ENCODE results near the gene TFRC. TPM values are rescaled to one million over a fixed set of nuclear protein-coding genes. Genes with fewer than 3 reads are reported as not detected.
"Not testable (repeated sequence)": the region's sequence is repeated elsewhere in the genome, so short reads cannot be mapped to it uniquely, and the experiment has no call there.

The TFRC gene
- total and polyA plus RNA-seq, 3 experiments from 2014 or later, result 15.9 to 687 (median 669) TPM

DNA sequence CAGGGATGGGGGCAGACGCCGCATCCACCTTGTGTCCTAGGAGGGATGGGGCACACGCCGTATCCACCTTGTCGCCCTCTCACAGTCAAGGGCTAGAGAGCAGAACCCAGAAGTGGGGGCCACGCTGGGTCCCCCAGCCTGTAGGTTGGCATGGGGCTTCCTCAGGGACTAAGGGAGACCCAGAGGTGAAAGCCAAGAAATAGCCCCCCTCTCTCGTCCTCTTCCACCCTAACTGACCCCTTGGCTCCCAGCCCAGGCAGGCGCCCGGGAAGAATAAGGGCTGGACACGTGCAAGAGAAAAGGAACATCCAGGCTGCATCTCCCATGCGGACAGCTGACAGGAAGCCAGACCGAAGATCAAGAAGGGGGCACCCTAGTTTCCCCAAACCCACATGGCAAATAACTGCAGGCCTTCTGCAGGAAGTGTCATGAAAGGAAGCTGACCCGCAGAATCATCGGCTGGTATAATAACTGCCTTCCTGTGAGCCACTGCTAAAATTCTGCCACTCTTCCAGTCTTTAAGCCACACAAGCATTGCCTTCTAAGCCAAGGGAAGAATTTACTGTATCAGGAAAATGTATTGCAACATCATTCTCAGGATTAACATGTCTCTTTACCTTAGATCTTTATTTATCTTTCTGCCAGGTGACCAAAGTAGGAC lies 38.5 kb upstream of the TFRC start:
- CTCF ChIA-PET, result interaction anchor here (2.3 to 4.4 kb wide), 2 partner anchors 47 to 76 kb away, joined by 9 to 19 read pairs; no protein-coding TSS in a partner anchor
- Mint-ChIP-seq H3K36me3 (no peaks in the 10 kb centered on the region), H3K27me3 (no peaks in the 10 kb centered on the region), H3K27ac (peak overlapping the region in 4 of 8 donors; percentile 32 to 81 (median 72)), H3K9me3 (no peaks in the 10 kb centered on the region), H3K4me1 (peaks cover 30 to 45% (median 36%) of the 10 kb centered on the region in 3 donors), H3K4me3 (peak overlapping the region in 4 of 7 donors; percentile 38 to 66 (median 60))
- H3K36me3 ChIP-seq (ENCODE audit: insufficient read depth, low read length), result no peaks in the 10 kb centered on the region
- no peak overlapping the region for H3K27ac ChIP-seq (ENCODE audit: low read depth, low read length)
- H3K4me1 ChIP-seq (ENCODE audit: insufficient read depth, low read length), result peaks cover 21% of the 10 kb centered on the region
- POLR2A ChIA-PET, result no interaction called here
- no peak for DNase-seq
- H3K27me3 ChIP-seq (ENCODE audit: insufficient read depth, low read length, poor library complexity, severe bottlenecking), result no peaks in the 10 kb centered on the region
- H3K4me3 ChIP-seq (ENCODE audit: low read length), result no peak overlapping the region
- H3K9me3 ChIP-seq (ENCODE audit: low read length), result no peaks in the 10 kb centered on the region

DNA sequence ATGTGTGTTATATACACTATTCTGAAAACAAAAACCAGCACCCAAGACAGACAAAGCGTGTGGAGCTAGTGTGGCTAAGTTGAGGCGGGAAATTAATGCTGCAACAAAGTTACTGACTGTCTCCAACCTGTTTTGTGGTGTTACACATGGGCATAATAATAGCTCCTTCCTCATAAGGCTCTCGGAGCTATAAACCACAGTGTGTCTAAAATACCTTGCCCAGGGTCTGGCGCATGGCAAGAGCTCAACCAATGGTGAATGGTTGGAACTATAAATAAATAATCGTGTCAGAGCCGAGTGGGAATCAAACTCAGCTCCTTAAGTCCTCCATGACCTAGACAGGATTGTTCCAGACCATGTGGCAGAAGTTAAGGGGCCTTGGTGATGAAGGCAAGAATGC lies 35.9 kb upstream of the TFRC start:
- peaks cover 26 to 45% (median 36%) of the 10 kb centered on the region in 3 donors for H3K4me1 Mint-ChIP-seq
- H3K27me3 Mint-ChIP-seq, result no peaks in the 10 kb centered on the region
- ChIA-PET CTCF (interaction anchor here (1.0 to 4.4 kb wide), 3 partner anchors 9 to 78 kb away, joined by 3 to 19 read pairs (median 6); no protein-coding TSS in a partner anchor), POLR2A (interaction anchor here (1.5 kb wide), 1 partner anchor 62 kb away, joined by 4 read pairs; no protein-coding TSS in a partner anchor)
- Histone ChIP-seq H3K4me1 (ENCODE audit: insufficient read depth, low read length) (peaks cover 21% of the 10 kb centered on the region), H3K9me3 (ENCODE audit: low read length) (no peaks in the 10 kb centered on the region), H3K27me3 (ENCODE audit: insufficient read depth, low read length, poor library complexity, severe bottlenecking) (no peaks in the 10 kb centered on the region), H3K4me3 (ENCODE audit: low read length) (no peak overlapping the region), H3K27ac (ENCODE audit: low read depth, low read length) (no peak overlapping the region), H3K36me3 (ENCODE audit: insufficient read depth, low read length) (no peaks in the 10 kb centered on the region)
- H3K4me3 Mint-ChIP-seq, result no peak overlapping the region
- no peak for DNase-seq
- no peaks in the 10 kb centered on the region for H3K9me3 Mint-ChIP-seq
- peak overlapping the region in 4 of 8 donors; percentile 8 to 80 (median 66) for H3K27ac Mint-ChIP-seq
- H3K36me3 Mint-ChIP-seq, result no peaks in the 10 kb centered on the region

DNA sequence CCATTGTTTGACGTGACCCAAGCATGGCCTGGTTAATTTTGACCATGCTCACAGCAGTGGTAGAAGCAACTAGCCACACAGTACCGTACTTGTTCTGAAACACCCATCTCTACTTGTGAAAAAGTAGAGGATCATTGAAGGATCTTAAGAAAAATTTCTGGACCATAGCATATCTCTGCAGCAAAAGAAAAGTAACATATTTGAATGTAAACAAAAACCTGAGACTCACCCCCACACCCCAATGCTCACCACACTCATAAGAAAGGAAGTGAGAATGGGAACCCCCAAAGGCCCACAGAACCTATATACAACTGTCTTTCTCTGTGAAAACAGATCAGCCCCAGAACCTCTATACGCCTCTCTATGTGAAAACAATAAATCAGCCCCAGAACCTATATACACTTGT lies 33.8 kb upstream of the TFRC start:
- no peak overlapping the region for H3K27ac ChIP-seq (ENCODE audit: low read depth, low read length)
- no peaks in the 10 kb centered on the region for H3K9me3 ChIP-seq (ENCODE audit: low read length)
- no peak overlapping the region for H3K4me3 ChIP-seq (ENCODE audit: low read length)
- no peaks in the 10 kb centered on the region for H3K36me3 Mint-ChIP-seq
- no peak overlapping the region for H3K4me3 Mint-ChIP-seq
- H3K36me3 ChIP-seq (ENCODE audit: insufficient read depth, low read length), result no peaks in the 10 kb centered on the region
- H3K4me1 ChIP-seq (ENCODE audit: insufficient read depth, low read length), result peaks cover 8% of the 10 kb centered on the region
- no peaks in the 10 kb centered on the region for H3K27me3 ChIP-seq (ENCODE audit: insufficient read depth, low read length, poor library complexity, severe bottlenecking)
- H3K27ac Mint-ChIP-seq, result peak overlapping the region in 1 of 8 donors; percentile 5
- POLR2A ChIA-PET, result no interaction called here
- no peak for DNase-seq
- peaks cover 18 to 37% (median 27%) of the 10 kb centered on the region in 3 donors for H3K4me1 Mint-ChIP-seq
- H3K27me3 Mint-ChIP-seq, result no peaks in the 10 kb centered on the region
- no peaks in the 10 kb centered on the region for H3K9me3 Mint-ChIP-seq
- CTCF ChIA-PET, result no interaction called here

DNA sequence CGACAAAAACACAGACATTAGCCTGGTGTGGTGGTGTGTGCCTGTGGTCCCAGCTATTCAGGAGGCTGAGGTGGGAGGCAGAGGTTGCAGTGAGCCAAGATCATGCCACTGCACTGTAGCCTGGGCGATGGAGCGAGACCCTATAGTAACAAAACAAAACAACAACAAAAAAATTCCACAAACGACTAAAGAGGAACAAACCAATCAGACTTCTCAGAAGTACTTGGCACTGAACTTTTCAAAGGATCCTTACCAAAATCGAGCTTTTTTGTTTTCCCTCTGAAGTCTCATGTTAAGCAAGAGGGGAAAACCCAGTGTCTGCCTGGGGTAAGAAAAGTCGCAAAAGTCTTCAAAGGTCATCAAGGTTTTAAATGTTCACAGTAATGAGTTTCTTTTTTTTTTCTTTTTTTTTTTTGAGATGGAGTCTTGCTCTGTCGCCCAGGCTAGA lies 30.1 kb upstream of the TFRC start:
- Histone ChIP-seq H3K27ac (ENCODE audit: low read depth, low read length) (no peak overlapping the region), H3K36me3 (ENCODE audit: insufficient read depth, low read length) (no peaks in the 10 kb centered on the region), H3K9me3 (ENCODE audit: low read length) (no peaks in the 10 kb centered on the region), H3K4me3 (ENCODE audit: low read length) (no peak overlapping the region), H3K4me1 (ENCODE audit: insufficient read depth, low read length) (no peaks in the 10 kb centered on the region), H3K27me3 (ENCODE audit: insufficient read depth, low read length, poor library complexity, severe bottlenecking) (no peaks in the 10 kb centered on the region)
- H3K27me3 Mint-ChIP-seq, result no peaks in the 10 kb centered on the region
- ChIA-PET CTCF (interaction anchor here (0.7 kb wide), 1 partner anchor 697 kb away, joined by 3 read pairs; no protein-coding TSS in a partner anchor), POLR2A (no interaction called here)
- H3K4me1 Mint-ChIP-seq, result peaks cover 2 to 14% (median 12%) of the 10 kb centered on the region in 3 donors
- H3K9me3 Mint-ChIP-seq, result no peaks in the 10 kb centered on the region
- peak overlapping the region in 1 of 7 donors; percentile 45 for H3K4me3 Mint-ChIP-seq
- H3K36me3 Mint-ChIP-seq, result no peaks in the 10 kb centered on the region
- peak overlapping the region in 3 of 8 donors; percentile 33 to 54 (median 51) for H3K27ac Mint-ChIP-seq
- DNase-seq, result peak in 1 of 5 donors; percentile 56

DNA sequence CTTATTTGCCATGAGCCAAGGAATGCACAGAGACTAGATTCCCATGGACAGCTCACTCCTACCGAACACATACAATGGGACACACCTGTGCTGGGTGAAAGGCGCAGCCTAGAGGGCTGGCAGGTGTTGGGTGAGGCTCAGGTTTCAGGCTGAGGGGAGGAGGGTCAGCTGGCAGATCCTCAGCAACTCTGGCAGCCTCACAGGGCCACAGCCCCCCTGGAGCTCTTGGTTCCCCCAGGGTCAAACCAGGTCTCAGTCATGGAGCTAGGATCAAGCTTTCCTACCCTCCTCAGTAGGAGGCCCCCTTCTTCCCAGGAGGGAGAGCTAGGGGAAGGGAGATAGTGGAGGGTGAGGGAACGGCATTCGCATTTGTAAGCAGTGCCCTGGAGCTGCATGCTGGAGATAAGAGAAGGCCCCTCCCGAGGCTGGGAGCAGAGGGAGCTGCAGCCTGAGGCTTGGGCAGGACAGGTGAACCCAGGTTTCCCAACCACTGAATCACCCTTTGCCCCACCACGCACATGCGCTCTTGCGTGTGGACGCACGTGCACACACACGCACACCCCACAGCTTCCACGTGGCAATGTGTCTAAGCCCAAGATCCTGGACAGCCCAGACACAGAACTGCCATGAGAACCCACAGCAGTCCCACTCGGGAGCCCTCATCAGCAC lies 26.3 kb upstream of the TFRC start:
- H3K27ac Mint-ChIP-seq, result peak overlapping the region in 1 of 8 donors; percentile 91
- H3K4me1 ChIP-seq (ENCODE audit: insufficient read depth, low read length), result no peaks in the 10 kb centered on the region
- no peaks in the 10 kb centered on the region for H3K9me3 ChIP-seq (ENCODE audit: low read length)
- no peak for DNase-seq
- peak overlapping the region; percentile 61 for H3K27ac ChIP-seq (ENCODE audit: low read depth, low read length)
- peaks cover 0 to 1% of the 10 kb centered on the region in 2 donors for H3K27me3 Mint-ChIP-seq
- ChIA-PET CTCF (interaction anchor here (1.1 to 1.5 kb wide), 2 partner anchors 10 to 39 kb away, joined by 3 read pairs; no protein-coding TSS in a partner anchor), POLR2A (interaction anchor here (0.5 kb wide), 1 partner anchor 74 kb away, joined by 5 read pairs; no protein-coding TSS in a partner anchor)
- H3K4me3 Mint-ChIP-seq, result no peak overlapping the region
- H3K36me3 ChIP-seq (ENCODE audit: insufficient read depth, low read length), result no peaks in the 10 kb centered on the region
- no peaks in the 10 kb centered on the region for H3K9me3 Mint-ChIP-seq
- H3K4me1 Mint-ChIP-seq, result peaks cover 8 to 27% (median 26%) of the 10 kb centered on the region in 3 donors
- peaks cover 0 to 1% (median 0%) of the 10 kb centered on the region in 3 donors for H3K36me3 Mint-ChIP-seq
- H3K27me3 ChIP-seq (ENCODE audit: insufficient read depth, low read length, poor library complexity, severe bottlenecking), result no peaks in the 10 kb centered on the region
- H3K4me3 ChIP-seq (ENCODE audit: low read length), result no peak overlapping the region

DNA sequence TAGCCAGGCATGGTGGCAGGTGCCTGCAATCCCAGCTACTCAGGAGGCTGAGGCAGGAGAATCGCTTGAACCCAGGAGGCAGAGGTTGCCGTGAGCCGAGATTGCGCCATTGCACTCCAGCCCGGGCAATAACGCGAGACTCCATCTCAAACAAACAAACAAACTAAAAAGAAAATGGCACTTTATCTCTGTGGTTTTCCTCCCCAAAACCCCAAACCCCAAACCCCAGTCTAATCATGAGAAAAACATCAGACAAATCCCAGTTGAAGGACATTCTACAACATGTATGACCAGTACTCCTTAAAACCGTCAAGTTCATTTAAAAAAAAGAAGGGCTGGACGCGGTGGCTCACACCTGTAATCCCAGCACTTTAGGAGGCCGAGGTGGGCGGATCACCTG lies 22.8 kb upstream of the TFRC start:
- DNase-seq; H3K4me1 ChIP-seq (ENCODE audit: insufficient read depth, low read length); H3K4me3 ChIP-seq (ENCODE audit: low read length); H3K27me3 Mint-ChIP-seq; H3K27me3 ChIP-seq (ENCODE audit: insufficient read depth, low read length, poor library complexity, severe bottlenecking); H3K27ac ChIP-seq (ENCODE audit: low read depth, low read length); CTCF ChIA-PET; POLR2A ChIA-PET; H3K36me3 Mint-ChIP-seq; H3K9me3 ChIP-seq (ENCODE audit: low read length); H3K9me3 Mint-ChIP-seq; H3K36me3 ChIP-seq (ENCODE audit: insufficient read depth, low read length): not testable (repeated sequence)
- Mint-ChIP-seq H3K27ac (peak overlapping the region in 2 of 8 donors; percentile 13 to 84), H3K4me3 (peak overlapping the region in 4 of 7 donors; percentile 12 to 74 (median 32)), H3K4me1 (peaks cover 8 to 20% (median 15%) of the 10 kb centered on the region in 3 donors)

DNA sequence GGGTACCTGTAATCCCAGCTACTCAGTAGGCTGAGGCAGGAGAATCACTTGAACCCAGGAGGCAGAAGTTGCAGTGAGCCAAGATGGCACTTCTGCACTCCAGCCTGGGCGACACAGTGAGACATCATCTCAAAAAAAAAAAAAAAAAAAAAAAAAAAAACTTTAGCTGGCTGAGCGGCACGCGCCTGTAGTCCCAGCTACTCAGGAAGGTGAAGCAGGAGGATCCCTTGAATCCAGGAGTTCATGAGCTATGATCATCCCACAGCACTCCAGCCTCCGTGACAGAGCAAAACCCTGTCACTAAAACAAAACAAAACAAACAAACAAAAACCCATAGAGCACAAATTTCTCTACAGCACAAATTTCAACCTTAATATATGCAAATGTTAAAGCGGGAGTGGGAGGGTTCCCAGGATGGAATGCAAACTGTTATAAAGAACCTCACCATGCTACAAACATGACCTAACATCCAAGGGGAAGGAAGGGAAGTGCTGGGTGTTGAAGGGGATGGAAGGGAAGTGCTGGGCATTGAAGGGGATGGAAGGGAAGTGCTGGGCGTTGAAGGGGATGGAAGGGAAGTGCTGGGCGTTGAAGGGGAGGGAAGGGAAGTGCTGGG lies 16.6 kb upstream of the TFRC start:
- H3K36me3 Mint-ChIP-seq; H3K9me3 Mint-ChIP-seq; H3K4me3 ChIP-seq (ENCODE audit: low read length); H3K4me3 Mint-ChIP-seq; H3K9me3 ChIP-seq (ENCODE audit: low read length); POLR2A ChIA-PET; H3K27ac ChIP-seq (ENCODE audit: low read depth, low read length); H3K4me1 ChIP-seq (ENCODE audit: insufficient read depth, low read length); DNase-seq; H3K27me3 Mint-ChIP-seq; H3K36me3 ChIP-seq (ENCODE audit: insufficient read depth, low read length); H3K27me3 ChIP-seq (ENCODE audit: insufficient read depth, low read length, poor library complexity, severe bottlenecking): not testable (repeated sequence)
- CTCF ChIA-PET, result interaction anchor here (0.6 kb wide), 1 partner anchor 90 kb away, joined by 3 read pairs; no protein-coding TSS in a partner anchor
- Mint-ChIP-seq H3K4me1 (peaks cover 5 to 12% (median 8%) of the 10 kb centered on the region in 3 donors), H3K27ac (peak overlapping the region in 6 of 8 donors; percentile 62 to 93 (median 80))
